H1 (cell line): Measurements from ENCODE around the gene KDM5A. TPM values are rescaled to one million over a fixed set of nuclear protein-coding genes. Genes with fewer than 3 reads are reported as not detected.

Source experiments
- CTCF ChIA-PET: fragments of 300-600 bp; sonication (Branson Sonifier 250); formaldehyde crosslinking; loops from one replicate; lab custom pipeline; 2021; ENCODE audit not compliant: partially characterized antibody; lab: Charles Lee
- POLR2A ChIA-PET: fragments of 300-600 bp; sonication (Branson Sonifier 250); formaldehyde crosslinking; loops from one replicate; lab custom pipeline; 2021; ENCODE audit warnings: inconsistent platforms; ENCODE audit not compliant: partially characterized antibody; lab: Charles Lee
- DNase-seq, 2 experiments: peaks; one replicate each; pipeline versions ENCODE4 v3.0.0 to v3.0.0-alpha.2; 2010 to 2022; ENCODE audit warnings: low spot score in 2 of 2, low read depth in 1 of 2, mixed read lengths in 1 of 2
- FAIRE-seq: peaks from 2 replicates; lab custom pipeline; 2011; peaks lifted over from hg19 to GRCh38; lab: Jason Lieb, UNC
- H2AFZ ChIP-seq: 2 replicates; pipeline ENCODE4 v1.8.1; 2012; ENCODE audit warnings: low read length, inconsistent platforms
- H2AK5ac ChIP-seq: 2 replicates; pipeline ENCODE4 v1.6.1; 2013; ENCODE audit warnings: low read depth, low read length
- H2BK120ac ChIP-seq: replicated peaks from 2 replicates; pipeline ENCODE3; 2013; ENCODE audit warnings: low read depth, low read length, inconsistent platforms
- H2BK12ac ChIP-seq: 2 replicates; pipeline ENCODE4 v1.6.1; 2013; ENCODE audit warnings: low read depth, low read length
- H2BK15ac ChIP-seq: 2 replicates; pipeline ENCODE4 v1.6.1; 2013; ENCODE audit warnings: low read length
- H2BK20ac ChIP-seq: 2 replicates; pipeline ENCODE4 v1.6.1; 2013; ENCODE audit warnings: low read length
- H2BK5ac ChIP-seq: 2 replicates; pipeline ENCODE4 v1.6.1; 2013; ENCODE audit warnings: low read depth, low read length
- H3K14ac ChIP-seq: 2 replicates; pipeline ENCODE4 v1.6.1; 2013; ENCODE audit warnings: inconsistent platforms; ENCODE audit not compliant: insufficient read length
- H3K18ac ChIP-seq: 2 replicates; pipeline ENCODE4 v1.6.1; 2013; ENCODE audit warnings: low read length; ENCODE audit errors: extremely low read depth
- H3K23ac ChIP-seq: 2 replicates; pipeline ENCODE4 v1.6.1; 2013; ENCODE audit warnings: inconsistent platforms; ENCODE audit not compliant: insufficient read length
- H3K23me2 ChIP-seq: 2 replicates; pipeline ENCODE4 v1.6.1; 2013; ENCODE audit warnings: low read depth, low read length
- H3K27ac ChIP-seq: 2 replicates; pipeline ENCODE4 v1.6.1; 2011; ENCODE audit warnings: low read depth, low read length, inconsistent platforms
- H3K27me3 ChIP-seq, 4 experiments: replicated peaks in 1 of 4; 1 replicate in 1 of 4; 2 replicates in 3 of 4; pipeline versions ENCODE4 v1.6.1 to v1.8.1; 2011 to 2013; ENCODE audit warnings: low read length in 3 of 4, mild to moderate bottlenecking in 3 of 4, inconsistent platforms in 2 of 4, mixed read lengths in 2 of 4, moderate library complexity in 1 of 4; ENCODE audit not compliant: control insufficient read depth in 3 of 4, insufficient read depth in 3 of 4; ENCODE audit errors: extremely low read depth in 1 of 4
- H3K36me3 ChIP-seq, 4 experiments: 2 replicates each; pipeline versions ENCODE4 v1.6.1 to v1.8.1; 2011 to 2013; ENCODE audit warnings: mild to moderate bottlenecking in 4 of 4, low read length in 3 of 4, moderate library complexity in 2 of 4, control low read depth in 1 of 4, inconsistent platforms in 1 of 4; ENCODE audit not compliant: insufficient read depth in 4 of 4, control insufficient read depth in 2 of 4
- H3K4ac ChIP-seq: replicated peaks from 2 replicates; pipeline ENCODE3; 2013; ENCODE audit warnings: low read length, low read depth, mixed read lengths, inconsistent platforms; ENCODE audit not compliant: insufficient read length
- H3K4me1 ChIP-seq, 4 experiments: replicated peaks in 1 of 4; 1 replicate in 1 of 4; 2 replicates in 3 of 4; pipeline versions ENCODE4 v1.6.1 to v1.8.1; 2011 to 2013; ENCODE audit warnings: low read length in 3 of 4, inconsistent platforms in 2 of 4, mixed read lengths in 1 of 4; ENCODE audit not compliant: insufficient read depth in 4 of 4, control insufficient read depth in 3 of 4
- H3K4me2 ChIP-seq, 2 experiments: 2 replicates each; pipeline versions ENCODE4 v1.6.1 to v1.8.1; 2011 to 2013; ENCODE audit warnings: low read depth in 2 of 2, low read length in 2 of 2, control low read depth in 1 of 2, inconsistent platforms in 1 of 2, mild to moderate bottlenecking in 1 of 2; ENCODE audit not compliant: insufficient read depth in 1 of 2
- H3K4me3 ChIP-seq, 4 experiments: fragments of 200-600, 300-600 bp in 1 of 4; sonication (generic), shearing (Covaris generic), sonication (Bioruptor Twin) in 1 of 4; 2 replicates each; pipeline versions ENCODE4 v1.5.1 to v1.8.1; 2011 to 2016; ENCODE audit warnings: low read length in 4 of 4, low read depth in 3 of 4, control low read depth in 2 of 4, inconsistent platforms in 2 of 4, mild to moderate bottlenecking in 2 of 4, mixed read lengths in 1 of 4, moderate library complexity in 1 of 4; ENCODE audit not compliant: insufficient read depth in 2 of 4; ENCODE audit errors: extremely low read depth in 1 of 4
- H3K56ac ChIP-seq: replicated peaks from 2 replicates; pipeline ENCODE3; 2013; ENCODE audit warnings: low read depth, mild to moderate bottlenecking, mixed read lengths, low read length, inconsistent platforms; ENCODE audit not compliant: insufficient read length
- H3K79me1 ChIP-seq: 2 replicates; pipeline ENCODE4 v1.6.1; 2013; ENCODE audit warnings: low read depth, low read length, control low read depth
- H3K79me2 ChIP-seq, 2 experiments: 2 replicates each; pipeline versions ENCODE4 v1.6.1 to v1.8.1; 2012 to 2013; ENCODE audit warnings: low read length in 2 of 2, mild to moderate bottlenecking in 2 of 2, inconsistent platforms in 1 of 2; ENCODE audit not compliant: insufficient read depth in 2 of 2, control insufficient read depth in 1 of 2
- H3K9ac ChIP-seq, 4 experiments: replicated peaks in 1 of 4; 1 replicate in 1 of 4; 2 replicates in 3 of 4; pipeline versions ENCODE4 v1.6.1 to v1.8.1; 2011 to 2013; ENCODE audit warnings: low read depth in 3 of 4, low read length in 3 of 4, control low read depth in 2 of 4, mild to moderate bottlenecking in 2 of 4, moderate library complexity in 2 of 4, inconsistent platforms in 1 of 4; ENCODE audit errors: extremely low read depth in 1 of 4
- H3K9me3 ChIP-seq, 2 experiments: 2 replicates each; pipeline versions ENCODE4 v1.6.1 to v1.8.1; 2012 to 2013; ENCODE audit warnings: mild to moderate bottlenecking in 2 of 2, moderate library complexity in 2 of 2, control low read depth in 1 of 2, inconsistent platforms in 1 of 2, low read depth in 1 of 2, low read length in 1 of 2, mixed read lengths in 1 of 2; ENCODE audit not compliant: insufficient read depth in 2 of 2
- H4K20me1 ChIP-seq, 2 experiments: replicated peaks in 1 of 2; 2 replicates each; pipeline versions ENCODE3 to v1.8.1; 2011 to 2013; ENCODE audit warnings: inconsistent platforms in 2 of 2, low read length in 2 of 2, mild to moderate bottlenecking in 1 of 2; ENCODE audit not compliant: insufficient read depth in 2 of 2, control insufficient read depth in 1 of 2
- H4K5ac ChIP-seq: 2 replicates; pipeline ENCODE4 v1.6.1; 2013; ENCODE audit warnings: low read length, low read depth, mixed read lengths, inconsistent platforms; ENCODE audit not compliant: insufficient read length
- H4K8ac ChIP-seq: 2 replicates; pipeline ENCODE4 v1.8.0; 2013; ENCODE audit warnings: mild to moderate bottlenecking, moderate library complexity, low read length, inconsistent platforms; ENCODE audit not compliant: insufficient read depth; ENCODE audit errors: extremely low read depth
- H4K91ac ChIP-seq: replicated peaks from 2 replicates; pipeline ENCODE3; 2013; ENCODE audit warnings: low read length, mixed read lengths, inconsistent platforms; ENCODE audit not compliant: insufficient read length
- CREB1 ChIP-seq: IDR thresholded peaks from 2 replicates; pipeline ENCODE4 v1.6.1; 2012; ENCODE audit warnings: inconsistent platforms
- EGR1 ChIP-seq: IDR thresholded peaks from 2 replicates; pipeline ENCODE4 v1.6.1; 2011; ENCODE audit warnings: low read depth, low read length, borderline replicate concordance
- GABPA ChIP-seq: IDR thresholded peaks from 2 replicates; pipeline ENCODE4 v1.6.1; 2011; ENCODE audit warnings: mild to moderate bottlenecking, low read length, moderate library complexity, borderline replicate concordance; ENCODE audit not compliant: insufficient read depth
- MAFK ChIP-seq: IDR thresholded peaks from 2 replicates; pipeline ENCODE4 v1.6.1; 2012; ENCODE audit warnings: low read depth, mild to moderate bottlenecking, improper control_type of control experiment, low read length
- WGBS, 2 experiments: shearing (Covaris generic) in 1 of 2; methylation state at CpG; one replicate each; pipeline versions ENCODE4 v1.1.6 to v1.1.7; 2013 to 2015; ENCODE audit warnings: low lambda C conversion rate in 2 of 2, mixed read lengths in 2 of 2, inconsistent platforms in 1 of 2, low coverage in 1 of 2, missing lambda C conversion rate in 1 of 2; ENCODE audit not compliant: insufficient replicate concordance in 2 of 2, insufficient coverage in 1 of 2, insufficient read length in 1 of 2; ENCODE audit errors: extremely low coverage in 1 of 2, missing lambda C conversion rate in 1 of 2; 5-methylcytosine and 5-hydroxymethylcytosine counted together
- polyA plus RNA-seq, 7 experiments: library from polyadenylated mRNA; depleted of rRNA in 3 of 7; stranded (reverse) in 5 of 7; unstranded in 2 of 7; fragments of >200 nt in 5 of 7; fragments of 200-250 nt in 2 of 7; gene quantifications; 1 replicate in 5 of 7; 2 replicates in 1 of 7; 4 replicates in 1 of 7; pipeline versions ENCODE4 v1.2.1 to v1.2.3, GENCODE V29; 2011 to 2013; ENCODE audit warnings: missing spikeins in 2 of 7, mixed read lengths in 2 of 7
- total RNA-seq: library from RNA; stranded (reverse); fragmentation: NEBNext Ultra II Directional; extraction: Animal tissue kit (Norgen Biotek cat#: 25700); gene quantifications from 2 replicates; pipeline ENCODE4 v1.2.1, GENCODE V29; 2021

Gene KDM5A
- total and polyA plus RNA-seq, 2 of the 8 experiments (the other 6 are each of a cell fraction or from before 2014, with no cell fraction given) = 6.3 to 36.9 TPM

DNA sequence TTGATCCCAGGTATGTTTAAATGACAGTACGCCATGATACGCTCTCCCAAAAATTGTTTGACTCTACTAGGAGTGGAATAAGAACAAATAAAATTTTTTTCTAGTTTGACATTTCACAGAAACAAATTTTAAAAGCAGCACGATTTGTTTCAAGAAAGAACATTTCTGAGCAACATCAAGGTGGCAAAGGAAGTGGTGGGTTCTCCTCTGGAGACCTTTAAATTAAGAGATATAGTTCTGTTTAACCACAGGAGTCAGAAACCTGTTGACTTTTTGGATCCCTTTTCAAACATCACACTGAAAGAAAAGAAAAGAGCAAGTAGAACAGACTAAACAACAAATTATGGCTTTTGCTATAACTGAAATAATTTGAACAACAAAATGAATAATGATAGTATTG, 124.0 kb downstream of the KDM5A start:
- Histone ChIP-seq H3K27me3 (no peaks in the 10 kb centered on the region), H3K27ac (no peak overlapping the region), H3K4me1 (peaks cover 0 to 2% (median 0%) of the 10 kb centered on the region in 4 experiments; a peak in 2 of 7 replicates), H2AFZ (no peak overlapping the region), H4K5ac (no peak overlapping the region), H3K9ac (no peak overlapping the region), H2BK20ac (no peak overlapping the region), H4K91ac (no peak overlapping the region), H3K4ac (no peak overlapping the region), H4K20me1 (no peaks in the 10 kb centered on the region), H3K14ac (no peak overlapping the region), H3K56ac (no peak overlapping the region), H2BK120ac (no peak overlapping the region), H3K79me2 (no peaks in the 10 kb centered on the region), H2BK12ac (no peak overlapping the region), H3K4me3 (no peak overlapping the region), H2AK5ac (no peak overlapping the region), H3K79me1 (no peaks in the 10 kb centered on the region), H3K23me2 (no peaks in the 10 kb centered on the region), H3K23ac (no peak overlapping the region), H3K36me3 (no peaks in the 10 kb centered on the region), H3K4me2 (no peak overlapping the region), H4K8ac (no peak overlapping the region), H3K18ac (no peak overlapping the region), H2BK15ac (no peak overlapping the region), H3K9me3 (no peaks in the 10 kb centered on the region), H2BK5ac (no peak overlapping the region)
- ChIA-PET POLR2A (no interaction called here), CTCF (no interaction called here)
- no peak for DNase-seq
- FAIRE-seq = no peak
- WGBS, 2 experiments = 26% methylated on average over 3 of the region's 3 CpGs; no CpG with 5 or more reads in 1 of the 2 experiments
- no peak for TF ChIP-seq CREB1
- no peak for TF ChIP-seq EGR1
- no peak for TF ChIP-seq GABPA
- TF ChIP-seq MAFK = no peak
